ENCODE data around the gene KCND3. TPM values are rescaled to one million over a fixed set of nuclear protein-coding genes. Genes with fewer than 3 reads are reported as not detected.

Gene KCND3
- total RNA-seq, 3 donors from 2014 or later (not counting 1 experiment from before 2014, with no cell fraction given) = 0.07 to 0.16 TPM; not detected in 1

- 88% methylated on average over 2 of the region's 2 CpGs for WGBS (ENCODE audit: insufficient coverage)
These were observed 242.9 kb downstream of the KCND3 start for GRCh38 chr1:111746614-111746999.

DNA sequence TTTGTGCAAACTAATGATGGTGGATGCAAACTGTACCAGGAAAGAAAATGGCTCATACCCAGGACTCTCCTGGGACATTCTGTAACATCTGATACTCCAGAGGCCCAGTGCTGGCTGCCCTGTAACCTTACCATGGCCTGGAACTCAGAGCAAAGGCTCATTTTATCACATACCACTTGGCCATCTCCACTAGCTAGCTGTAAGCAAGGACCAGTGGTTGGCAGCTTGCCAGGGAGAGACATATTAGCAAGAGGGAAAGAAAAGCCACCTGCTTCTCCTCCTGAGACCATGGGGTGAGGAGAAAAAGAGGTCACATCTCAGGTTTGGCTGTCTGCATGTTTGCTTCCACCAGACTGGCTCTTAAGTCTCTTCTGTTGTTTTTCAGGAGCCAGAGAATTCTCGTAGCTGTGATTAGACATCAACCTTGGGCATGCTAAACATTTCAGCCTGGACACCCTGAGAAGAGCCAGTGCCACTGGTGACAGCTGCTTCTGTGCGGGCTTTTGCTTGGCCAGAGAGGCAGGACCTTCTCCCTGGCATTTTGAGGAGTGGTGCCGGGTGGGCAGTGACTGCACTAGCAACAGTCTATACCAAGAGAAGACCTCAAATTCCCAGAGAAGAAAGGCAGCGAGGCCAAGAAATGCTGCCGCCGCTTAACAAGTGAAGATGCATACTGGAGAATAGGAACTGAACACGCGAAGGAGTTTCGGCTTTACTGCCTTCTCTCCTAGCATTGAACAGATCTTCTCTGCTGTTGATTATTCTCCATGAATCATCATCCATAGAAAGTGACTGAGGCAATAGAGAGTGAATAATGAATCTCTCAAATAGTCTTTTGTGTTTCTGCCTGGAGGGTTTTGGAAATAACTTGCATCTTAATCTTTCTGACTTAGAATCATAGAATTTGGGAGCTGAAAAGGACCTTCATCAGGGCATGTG is 243.5 kb downstream of the KCND3 start:
- Mint-ChIP-seq H3K27ac (no peak overlapping the region), H3K27me3 (ENCODE audit: low read depth in 2 of 2) (peaks cover 6 to 10% of the 10 kb centered on the region in 2 donors), H3K4me3 (no peak overlapping the region), H3K4me1 (peaks cover 0 to 8% of the 10 kb centered on the region in 2 donors), H3K36me3 (no peaks in the 10 kb centered on the region), H3K9me3 (no peaks in the 10 kb centered on the region)
- Histone ChIP-seq H3K9me3 (ENCODE audit: control insufficient read depth, insufficient read depth, low read length) (no peaks in the 10 kb centered on the region), H3K27me3 (ENCODE audit: control insufficient read depth, insufficient read depth, low read length) (peaks cover 5% of the 10 kb centered on the region), H3K4me3 (ENCODE audit: low read length) (no peak overlapping the region), H3K4me1 (ENCODE audit: control insufficient read depth, insufficient read depth, low read length) (no peaks in the 10 kb centered on the region), H3K27ac (ENCODE audit: low read length) (no peak overlapping the region), H3K36me3 (ENCODE audit: control insufficient read depth, insufficient read depth, low read length) (no peaks in the 10 kb centered on the region)
- DNase-seq (no peak), ATAC-seq (no peak)
- intact Hi-C loops (cut with micrococcal nuclease) = no loop called here
- WGBS (ENCODE audit: insufficient coverage) = 96% methylated on average over 9 of the region's 9 CpGs
- TF ChIP-seq CTCF (IDR thresholded peaks at IDR 0.05) = no peak

More at GRCh38 chr1:111746614-111746999, 242.9 kb downstream of the KCND3 start:
- Histone ChIP-seq H3K36me3 (ENCODE audit: control insufficient read depth, insufficient read depth, low read length) (no peaks in the 10 kb centered on the region), H3K27me3 (ENCODE audit: control insufficient read depth, insufficient read depth, low read length) (no peaks in the 10 kb centered on the region), H3K4me1 (ENCODE audit: control insufficient read depth, insufficient read depth, low read length) (no peaks in the 10 kb centered on the region), H3K4me3 (ENCODE audit: low read length) (no peak overlapping the region), H3K27ac (ENCODE audit: low read length) (no peak overlapping the region), H3K9me3 (ENCODE audit: control insufficient read depth, insufficient read depth, low read length) (no peaks in the 10 kb centered on the region)
- Mint-ChIP-seq H3K27ac (no peak overlapping the region), H3K4me3 (no peak overlapping the region), H3K36me3 (no peaks in the 10 kb centered on the region), H3K27me3 (ENCODE audit: low read depth in 2 of 2) (peaks cover 6 to 10% of the 10 kb centered on the region in 2 donors), H3K9me3 (no peaks in the 10 kb centered on the region), H3K4me1 (peaks cover 0 to 6% of the 10 kb centered on the region in 2 donors)
- no peak for TF ChIP-seq CTCF (IDR thresholded peaks at IDR 0.05)
- intact Hi-C loops (cut with micrococcal nuclease) = no loop called here
- ATAC-seq (no peak), DNase-seq (no peak)

- Histone ChIP-seq H3K27me3 (ENCODE audit: control insufficient read depth, insufficient read depth, low read length) (peaks cover 11% of the 10 kb centered on the region), H3K36me3 (ENCODE audit: control insufficient read depth, insufficient read depth, low read length) (no peaks in the 10 kb centered on the region), H3K27ac (ENCODE audit: low read length) (no peak overlapping the region), H3K9me3 (ENCODE audit: control insufficient read depth, insufficient read depth, low read length) (no peaks in the 10 kb centered on the region), H3K4me3 (ENCODE audit: low read length) (no peak overlapping the region), H3K4me1 (ENCODE audit: control insufficient read depth, insufficient read depth, low read length) (peaks cover 18% of the 10 kb centered on the region)
- TF ChIP-seq CTCF (IDR thresholded peaks at IDR 0.05) = no peak
- peaks cover 6 to 21% of the 10 kb centered on the region in 2 donors for H3K27me3 Mint-ChIP-seq (ENCODE audit: low read depth in 2 of 2)
- no peaks in the 10 kb centered on the region for H3K9me3 Mint-ChIP-seq
- no peak overlapping the region for H3K4me3 Mint-ChIP-seq
- WGBS (ENCODE audit: insufficient coverage) = 69% methylated on average over 3 of the region's 3 CpGs
- no peak for ATAC-seq
- peaks cover 11 to 30% of the 10 kb centered on the region in 2 donors for H3K4me1 Mint-ChIP-seq
- H3K36me3 Mint-ChIP-seq = no peaks in the 10 kb centered on the region
- no peak overlapping the region for H3K27ac Mint-ChIP-seq
- peak in 1 of 2 donors; percentile 4 for DNase-seq
- intact Hi-C loops (cut with micrococcal nuclease) = no loop called here
These were observed 245.8 kb downstream of the KCND3 start for GRCh38 chr1:111743679-111744101.

All from natural killer cell (primary cell).